Left renal cortex interstitium (tissue), 4 donors: Measurements from ENCODE around the gene LDHB. TPM values are rescaled to one million over a fixed set of nuclear protein-coding genes. Genes with fewer than 3 reads are reported as not detected.
"Not testable (repeated sequence)": the region's sequence is repeated elsewhere in the genome, so short reads cannot be mapped to it uniquely, and the experiment has no call there.

Source experiments
- DNase-seq, 4 donors: peaks; one replicate each; pipeline ENCODE4 v3.0.0-alpha.2; 2013; ENCODE audit warnings: low read depth in 4 of 4, low spot score in 2 of 4, missing footprints in 1 of 4
- polyA plus RNA-seq, 4 donors: library from polyadenylated mRNA; unstranded; fragments of 120-200 nt; gene quantifications; one replicate each; pipeline ENCODE4 v1.2.1, GENCODE V29; 2013; ENCODE audit not compliant: insufficient read length in 4 of 4

The LDHB gene
- polyA plus RNA-seq, 4 donors: 1,222 to 1,798 (median 1,438) TPM

- DNase-seq: no peak
Observed at GRCh38 chr12:21614506-21614905, 43.1 kb downstream of the LDHB start.

- DNase-seq: no peak
Observed at GRCh38 chr12:21613931-21614330, 43.7 kb downstream of the LDHB start.

- DNase-seq: no peak
Observed at GRCh38 chr12:21608196-21608595, 49.4 kb downstream of the LDHB start.

- DNase-seq: peak in 1 of 4 donors; percentile 4
Observed at GRCh38 chr12:21607701-21608100, 49.9 kb downstream of the LDHB start.

GRCh38 chr12:21606175-21606574 is 51.5 kb downstream of the LDHB start:
- DNase-seq: no peak

GRCh38 chr12:21604245-21605101 is 53.2 kb downstream of the LDHB start, which contains the start of gene GYS2:
TSS of gene GYS2 (minus strand) at chr12:21604847. CDS start at chr12:21604592, 255 bp downstream.
- DNase-seq: no peak

- no peak for DNase-seq
Observed at GRCh38 chr12:21602774-21603173, 54.9 kb downstream of the LDHB start.

- DNase-seq: no peak
Observed at GRCh38 chr12:21600196-21600595, 57.4 kb downstream of the LDHB start.

- no peak for DNase-seq
Observed at GRCh38 chr12:21599143-21599999, 58.3 kb downstream of the LDHB start.

- no peak for DNase-seq
Observed at GRCh38 chr12:21598651-21599050, 59.0 kb downstream of the LDHB start.

- not testable (repeated sequence) for DNase-seq
Observed at GRCh38 chr12:21595356-21595755, 62.3 kb downstream of the LDHB start.

GRCh38 chr12:21585485-21585884 is 72.2 kb downstream of the LDHB start:
- DNase-seq: no peak

Other genes with a start within 250 kb of the LDHB start
- 10 to 100 TPM; 16.1 to 26.2 (median 17.8) TPM for gene PYROXD1, start 220.2 kb downstream of the LDHB start, polyA plus RNA-seq
- 10 to 100 TPM; 26.8 to 36.7 (median 31.9) TPM for gene RECQL, start 156.2 kb downstream of the LDHB start, polyA plus RNA-seq
- gene GOLT1B, start 156.1 kb downstream of the LDHB start, polyA plus RNA-seq: 10 to 100 TPM; 32.5 to 42.9 (median 39.9) TPM
- 10 to 100 TPM; 14.4 to 18.2 (median 15.4) TPM for gene SPX, start 131.5 kb downstream of the LDHB start, polyA plus RNA-seq
- under 1 TPM in 2 of 4 donors, not detected in 2; 0.16 to 0.32 TPM for gene GYS2, start 53.0 kb downstream of the LDHB start, polyA plus RNA-seq
- 10 to 100 TPM; 16.6 to 22.3 (median 19.5) TPM for gene KCNJ8, start 116.9 kb upstream of the LDHB start, polyA plus RNA-seq